HEK293 (cell line): ENCODE results near the gene CABLES2.

Source experiments
- CTCF ChIA-PET: fragments of 350-600 bp; formaldehyde crosslinking; extraction: SDS; loops from one replicate; lab custom pipeline; 2021; ENCODE audit warnings: antibody characterized with exemption; lab: Yijun Ruan, JAX
- POLR2A ChIA-PET: fragments of 300-600 bp; formaldehyde crosslinking; extraction: SDS; loops from one replicate; lab custom pipeline; 2020; ENCODE audit warnings: antibody characterized with exemption, inconsistent platforms; lab: Yijun Ruan, JAX
- H3K27ac ChIP-seq: fragments of 200-500 bp; sonication (Bioruptor generic); 2 replicates; pipeline ENCODE4 v1.5.1; 2014; ENCODE audit warnings: low read depth, low read length, control low read depth, inconsistent platforms; ENCODE audit errors: extremely low read depth
- H3K36me3 ChIP-seq, 2 experiments: fragments of 200-500 bp in 1 of 2; sonication (Bioruptor generic) in 1 of 2; 1 replicate in 1 of 2; 2 replicates in 1 of 2; pipeline ENCODE4 v1.5.1; 2014 to 2017; ENCODE audit warnings: inconsistent platforms in 2 of 2, low read length in 2 of 2; ENCODE audit not compliant: control insufficient read depth in 2 of 2, insufficient read depth in 1 of 2
- H3K4me1 ChIP-seq: fragments of 200-500 bp; sonication (Bioruptor generic); 2 replicates; pipeline ENCODE4 v1.5.1; 2014; ENCODE audit warnings: mild to moderate bottlenecking, low read length, inconsistent platforms; ENCODE audit not compliant: control insufficient read depth, insufficient read depth
- H3K4me3 ChIP-seq: 2 replicates; pipeline ENCODE4 v1.5.1; 2011; ENCODE audit warnings: low read depth, mild to moderate bottlenecking, control low read depth, low read length, moderate library complexity
- H3K9me3 ChIP-seq: fragments of 200-500 bp; sonication (Bioruptor generic); 2 replicates; pipeline ENCODE4 v1.5.1; 2014; ENCODE audit warnings: low read depth, low read length, inconsistent platforms; ENCODE audit not compliant: control insufficient read depth, insufficient read depth
- BCL11A ChIP-seq: fragments of 450-650 bp; formaldehyde crosslinking; IDR thresholded peaks from 2 replicates; pipeline ENCODE4 v1.5.1; 2016; ENCODE audit warnings: low read depth, missing biosample characterization, missing genetic modification characterization
- GLIS1 ChIP-seq: fragments of 450-650 bp; formaldehyde crosslinking; IDR thresholded peaks from 2 replicates; pipeline ENCODE4 v1.5.1; 2016; ENCODE audit warnings: missing biosample characterization, missing genetic modification characterization
- GLIS2 ChIP-seq: fragments of 450-650 bp; formaldehyde crosslinking; IDR thresholded peaks from 2 replicates; pipeline ENCODE4 v1.5.1; 2016; ENCODE audit warnings: missing biosample characterization, missing genetic modification characterization
- HIC1 ChIP-seq: fragments of 450-650 bp; formaldehyde crosslinking; IDR thresholded peaks from 2 replicates; pipeline ENCODE4 v1.5.1; 2016; ENCODE audit warnings: missing biosample characterization, missing genetic modification characterization
- KLF1 ChIP-seq: fragments of 450-650 bp; formaldehyde crosslinking; IDR thresholded peaks from 2 replicates; pipeline ENCODE4 v1.5.1; 2016; ENCODE audit warnings: missing biosample characterization, missing genetic modification characterization
- PATZ1 ChIP-seq: fragments of 450-650 bp; formaldehyde crosslinking; IDR thresholded peaks from 2 replicates; pipeline ENCODE4 v1.5.1; 2016; ENCODE audit warnings: missing biosample characterization, missing genetic modification characterization
- SALL2 ChIP-seq: fragments of 450-650 bp; formaldehyde crosslinking; IDR thresholded peaks from 2 replicates; pipeline ENCODE4 v1.5.0; 2017; ENCODE audit warnings: missing biosample characterization, mild to moderate bottlenecking, missing genetic modification characterization, borderline replicate concordance
- SCRT2 ChIP-seq: fragments of 450-650 bp; formaldehyde crosslinking; IDR thresholded peaks from 2 replicates; pipeline ENCODE4 v1.5.1; 2016; ENCODE audit warnings: missing biosample characterization, missing genetic modification characterization
- TRIM28 ChIP-seq: IDR thresholded peaks from 2 replicates; pipeline ENCODE4 v1.6.1; 2011; ENCODE audit warnings: low read length, control low read depth, borderline replicate concordance
- TSHZ1 ChIP-seq: fragments of 450-650 bp; formaldehyde crosslinking; IDR thresholded peaks from 2 replicates; pipeline ENCODE4 v1.5.1; 2016; ENCODE audit warnings: missing biosample characterization, missing genetic modification characterization, borderline replicate concordance
- ZBTB17 ChIP-seq: fragments of 450-650 bp; formaldehyde crosslinking; IDR thresholded peaks from 2 replicates; pipeline ENCODE4 v1.5.1; 2016; ENCODE audit warnings: missing biosample characterization, missing genetic modification characterization
- ZBTB48 ChIP-seq: fragments of 450-650 bp; formaldehyde crosslinking; IDR thresholded peaks from 2 replicates; pipeline ENCODE4 v1.5.1; 2016; ENCODE audit warnings: missing biosample characterization, missing genetic modification characterization
- ZFP37 ChIP-seq: fragments of 450-650 bp; formaldehyde crosslinking; IDR thresholded peaks from 2 replicates; pipeline ENCODE4 v1.5.1; 2016; ENCODE audit warnings: missing biosample characterization, missing genetic modification characterization
- ZFP41 ChIP-seq: fragments of 450-650 bp; formaldehyde crosslinking; IDR thresholded peaks from 2 replicates; pipeline ENCODE4 v1.5.1; 2016; ENCODE audit warnings: missing biosample characterization, missing genetic modification characterization, borderline replicate concordance
- ZNF138 ChIP-seq: fragments of 450-650 bp; formaldehyde crosslinking; IDR thresholded peaks from 2 replicates; pipeline ENCODE4 v1.5.1; 2016; ENCODE audit warnings: missing biosample characterization, missing genetic modification characterization, borderline replicate concordance
- ZNF146 ChIP-seq: fragments of 450-650 bp; formaldehyde crosslinking; IDR thresholded peaks from 2 replicates; pipeline ENCODE4 v1.5.1; 2016; ENCODE audit warnings: missing biosample characterization, missing genetic modification characterization
- ZNF2 ChIP-seq: fragments of 450-650 bp; formaldehyde crosslinking; IDR thresholded peaks from 2 replicates; pipeline ENCODE4 v1.5.1; 2016; ENCODE audit warnings: missing biosample characterization, missing genetic modification characterization
- ZNF214 ChIP-seq: fragments of 450-650 bp; formaldehyde crosslinking; IDR thresholded peaks from 2 replicates; pipeline ENCODE4 v1.5.1; 2017; ENCODE audit warnings: missing biosample characterization, mild to moderate bottlenecking, missing genetic modification characterization, borderline replicate concordance
- ZNF266 ChIP-seq: fragments of 450-650 bp; formaldehyde crosslinking; IDR thresholded peaks from 2 replicates; pipeline ENCODE4 v1.5.1; 2016; ENCODE audit warnings: missing biosample characterization, missing genetic modification characterization, low read depth
- ZNF521 ChIP-seq: fragments of 450-650 bp; formaldehyde crosslinking; IDR thresholded peaks from 2 replicates; pipeline ENCODE4 v1.5.1; 2017; ENCODE audit warnings: missing biosample characterization, mild to moderate bottlenecking, missing genetic modification characterization
- ZNF549 ChIP-seq: fragments of 450-650 bp; IDR thresholded peaks from 2 replicates; pipeline ENCODE4 v1.5.1; 2018; ENCODE audit warnings: missing biosample characterization, missing genetic modification characterization, mild to moderate bottlenecking, inconsistent platforms, moderate library complexity
- ZNF561 ChIP-seq: fragments of 450-650 bp; IDR thresholded peaks from 2 replicates; pipeline ENCODE4 v1.5.1; 2018; ENCODE audit warnings: missing biosample characterization, missing genetic modification characterization, borderline replicate concordance
- ZNF621 ChIP-seq: fragments of 450-650 bp; formaldehyde crosslinking; IDR thresholded peaks from 2 replicates; pipeline ENCODE4 v1.5.1; 2017; ENCODE audit warnings: missing biosample characterization, missing genetic modification characterization
- ZNF629 ChIP-seq: fragments of 450-650 bp; formaldehyde crosslinking; IDR thresholded peaks from 2 replicates; pipeline ENCODE4 v1.5.1; 2017; ENCODE audit warnings: missing biosample characterization, missing genetic modification characterization
- ZNF692 ChIP-seq: fragments of 450-650 bp; formaldehyde crosslinking; IDR thresholded peaks from 2 replicates; pipeline ENCODE4 v1.5.1; 2016; ENCODE audit warnings: missing biosample characterization, missing genetic modification characterization
- ZNF701 ChIP-seq: fragments of 450-650 bp; formaldehyde crosslinking; IDR thresholded peaks from 2 replicates; pipeline ENCODE4 v1.5.1; 2016; ENCODE audit warnings: missing biosample characterization, missing genetic modification characterization
- ZSCAN23 ChIP-seq: fragments of 450-650 bp; formaldehyde crosslinking; IDR thresholded peaks from 2 replicates; pipeline ENCODE4 v1.5.1; 2016; ENCODE audit warnings: missing biosample characterization, missing genetic modification characterization

The CABLES2 gene

DNA sequence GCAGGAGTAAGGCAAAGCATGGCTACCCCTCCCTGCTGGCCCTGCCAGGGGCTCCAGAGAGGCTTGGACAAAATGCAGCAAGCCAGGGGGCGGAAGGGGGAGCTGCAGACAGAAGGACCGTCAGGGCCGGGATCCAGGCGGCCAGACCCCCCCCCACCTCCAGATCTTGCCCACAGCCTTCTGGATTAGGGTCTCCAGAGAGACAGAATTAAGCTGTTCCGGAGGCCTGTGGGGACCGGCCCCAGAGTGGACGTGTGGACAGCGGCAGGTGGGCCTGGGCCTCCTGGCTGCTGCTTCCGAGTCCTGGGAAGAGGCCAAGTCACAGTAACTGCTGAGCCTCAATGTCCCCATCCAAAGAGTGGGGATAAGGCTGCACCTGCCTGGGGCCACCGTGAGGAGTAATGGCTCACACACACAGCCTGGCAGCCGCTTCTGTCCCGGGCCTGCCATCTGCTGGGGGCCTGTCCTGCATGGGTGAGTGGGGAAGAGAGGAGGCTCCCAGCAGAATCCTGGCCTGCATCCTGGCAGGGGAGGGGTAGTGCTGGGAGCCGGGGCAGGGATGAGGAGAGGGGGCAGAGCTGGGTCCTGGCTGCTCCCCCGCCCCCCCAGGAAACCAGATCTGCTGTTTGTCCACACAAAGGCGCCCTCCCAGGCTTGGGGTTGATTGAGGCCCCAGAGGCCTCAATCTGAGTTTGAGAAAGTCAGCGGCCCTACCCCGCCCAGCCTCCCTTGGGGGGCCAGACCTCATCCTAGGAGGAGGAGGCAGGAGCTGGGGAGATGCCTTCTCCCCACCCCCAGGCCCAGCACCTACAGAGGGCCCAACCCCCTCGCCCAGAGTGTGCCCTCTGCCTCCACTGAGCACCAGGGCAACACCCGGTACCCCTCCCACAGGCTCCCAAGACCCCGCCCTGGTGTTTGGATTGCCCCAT, 43.8 kb downstream of the CABLES2 start:
- Histone ChIP-seq H3K4me3 (no peak overlapping the region), H3K27ac (peak overlapping the region; percentile 22; the same call in 1 of the 2 replicates)
- TF ChIP-seq ZNF701 (tag by site-specific recombination) (no peak), PATZ1 (tag by site-specific recombination) (peak; percentile 54; the same call in 1 of the 2 replicates), BCL11A (tag by site-specific recombination) (no peak), ZFP41 (no peak), ZBTB17 (0 out of 2 replicates have a peak, but pooled peaks have one; percentile 14), ZNF561 (peak; percentile 25; the same call in 1 of the 2 replicates), GLIS1 (tag by site-specific recombination) (peak; percentile 92), ZSCAN23 (tag by site-specific recombination) (no peak), SCRT2 (tag by site-specific recombination) (no peak), KLF1 (tag by site-specific recombination) (peak; percentile 93), GLIS2 (tag by site-specific recombination) (peak; percentile 60), ZNF266 (tag by site-specific recombination) (no peak), ZNF629 (tag by site-specific recombination) (no peak), ZNF146 (tag by site-specific recombination) (no peak), ZBTB48 (tag by site-specific recombination) (no peak), HIC1 (tag by site-specific recombination) (no peak), SALL2 (tag by site-specific recombination) (no peak), TSHZ1 (tag by site-specific recombination) (no peak), ZNF521 (tag by site-specific recombination) (no peak), ZNF692 (tag by site-specific recombination) (no peak), TRIM28 (no peak), ZFP37 (tag by site-specific recombination) (no peak), ZNF214 (tag by site-specific recombination) (no peak), ZNF549 (no peak), ZNF2 (no peak), ZNF621 (tag by site-specific recombination) (no peak), ZNF138 (no peak)

More for the DNA sequence above, 43.8 kb downstream of the CABLES2 start:
- peaks cover 14% of the 10 kb centered on the region for H3K4me1 ChIP-seq
- H3K9me3 ChIP-seq = no peaks in the 10 kb centered on the region
- peaks cover 0 to 14% of the 10 kb centered on the region in 2 experiments; a peak in 1 of 3 replicates for H3K36me3 ChIP-seq
- ChIA-PET POLR2A (interaction anchor here (1.1 to 1.4 kb wide), 2 partner anchors 13 to 26 kb away, joined by 3 read pairs; no protein-coding TSS in a partner anchor), CTCF (interaction anchor here (0.7 to 2.7 kb wide), 4 partner anchors 8 to 828 kb away, joined by 3 to 14 read pairs (median 4); no protein-coding TSS in a partner anchor)
